ENCODE data around the gene KIF5A. TPM values are rescaled to one million over a fixed set of nuclear protein-coding genes. Genes with fewer than 3 reads are reported as not detected.

KIF5A gene
- total and polyA plus RNA-seq, 5 donors from 2014 or later = 0.05 to 0.72 (median 0.06) TPM; not detected in 2

DNA sequence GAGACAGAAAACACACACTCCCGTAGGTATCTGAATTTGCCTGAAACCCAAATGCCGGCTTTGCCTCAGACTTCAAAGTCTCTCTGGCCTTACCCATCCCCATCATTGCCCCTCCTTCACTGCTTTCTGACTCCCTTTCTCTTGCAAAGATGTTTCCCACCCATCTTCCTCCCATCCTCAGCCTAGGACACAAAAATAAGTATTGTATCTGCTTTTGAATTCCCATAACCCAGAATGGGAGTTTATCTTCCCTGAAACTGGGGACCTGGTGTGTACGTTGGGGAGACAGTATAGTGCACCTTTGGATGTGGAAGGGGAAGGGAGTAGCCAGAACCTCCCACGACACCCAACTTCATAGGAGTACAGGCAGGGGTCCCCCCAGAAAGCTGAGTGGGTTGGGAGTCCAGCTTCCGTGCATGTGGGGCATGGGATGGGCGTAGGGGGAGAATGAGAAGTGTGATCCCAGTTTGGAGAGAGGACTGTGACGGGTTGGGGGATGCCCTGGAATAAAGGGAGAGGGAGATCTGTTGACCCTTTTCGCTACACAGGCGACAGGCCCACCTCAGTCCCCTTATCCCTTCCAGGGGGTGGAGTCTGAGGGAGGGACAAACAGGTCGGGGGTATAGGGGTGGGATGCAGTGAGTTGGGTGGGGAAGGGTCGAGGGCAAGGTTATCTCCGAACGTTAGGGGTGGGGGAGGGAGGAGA is 488 bp upstream of the KIF5A start:
- no peak for DNase-seq
- Histone ChIP-seq H3K36me3 (ENCODE audit: control insufficient read depth, insufficient read depth, low read length) (peaks cover 2% of the 10 kb centered on the region), H3K9me3 (ENCODE audit: control insufficient read depth in 2 of 2, low read length in 2 of 2) (no peaks in the 10 kb centered on the region), H3K4me3 (ENCODE audit: low read depth, low read length) (no peak overlapping the region), H3K27ac (ENCODE audit: insufficient read depth, low read length, poor library complexity, severe bottlenecking) (no peak overlapping the region), H3K4me1 (ENCODE audit: control insufficient read depth, insufficient read depth, low read length, poor library complexity, severe bottlenecking) (peaks cover 28% of the 10 kb centered on the region), H3K27me3 (ENCODE audit: control insufficient read depth, insufficient read depth, low read length) (peaks cover 6% of the 10 kb centered on the region)
- H3K4me3 Mint-ChIP-seq = peak overlapping the region; percentile 61 to 96 (median 70)
- H3K9me3 Mint-ChIP-seq = no peaks in the 10 kb centered on the region
- ATAC-seq (ENCODE audit: low read depth in 2 of 2) = no peak
- peaks cover 46% of the 10 kb centered on the region for H3K27me3 Mint-ChIP-seq
- no peak overlapping the region for H3K27ac Mint-ChIP-seq
- no peaks in the 10 kb centered on the region for H3K36me3 Mint-ChIP-seq
- H3K4me1 Mint-ChIP-seq = peaks cover 22 to 44% (median 33%) of the 10 kb centered on the region in 4 donors

DNA sequence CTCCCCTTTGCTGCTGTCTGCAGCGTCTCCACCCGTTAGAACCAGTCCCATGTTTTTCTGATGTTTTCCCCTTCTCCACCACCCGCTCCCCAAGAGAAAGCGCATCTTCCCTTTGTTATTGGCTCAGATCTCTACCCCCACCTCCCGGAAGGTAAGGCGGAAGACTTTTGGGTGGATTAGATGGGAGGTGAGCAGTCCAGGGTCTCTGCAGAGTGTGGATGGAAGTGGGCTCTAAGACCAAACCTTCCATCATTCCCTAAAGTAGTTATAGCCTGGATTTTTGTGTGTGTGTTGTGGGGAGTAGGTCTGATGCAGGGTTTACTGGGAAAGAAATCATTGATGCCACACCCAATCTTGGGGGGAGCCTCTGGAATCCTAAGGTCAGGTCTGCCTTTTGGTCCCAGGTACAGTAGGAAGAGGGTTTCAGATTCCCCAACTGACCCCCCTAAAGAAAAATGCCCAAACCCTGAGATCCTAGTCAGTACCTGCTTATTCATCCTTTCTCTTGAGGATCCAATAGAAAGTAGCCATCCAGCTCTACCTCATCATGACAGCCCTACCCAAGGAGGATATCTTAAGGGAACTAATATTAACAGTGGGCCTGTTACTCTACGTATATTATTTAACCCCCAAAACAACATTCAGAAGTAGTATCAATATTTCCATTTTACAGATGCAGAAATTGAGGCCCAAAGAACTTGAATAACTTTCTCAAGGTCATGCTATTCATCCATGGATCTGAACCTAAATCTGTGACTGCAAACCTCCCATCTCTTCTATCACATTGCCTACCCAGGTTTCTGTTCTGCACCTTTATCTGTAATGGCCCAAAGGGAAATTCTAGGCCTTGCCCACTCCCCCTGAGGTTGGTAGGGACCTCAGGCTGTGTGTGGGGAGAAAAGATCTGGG is 1.1 kb downstream of the KIF5A start:
- H3K27ac Mint-ChIP-seq = peak overlapping the region in 1 of 3 donors; percentile 52
- H3K27me3 Mint-ChIP-seq = peaks cover 49% of the 10 kb centered on the region
- Histone ChIP-seq H3K27ac (ENCODE audit: insufficient read depth, low read length, poor library complexity, severe bottlenecking) (no peak overlapping the region), H3K36me3 (ENCODE audit: control insufficient read depth, insufficient read depth, low read length) (no peaks in the 10 kb centered on the region), H3K4me3 (ENCODE audit: low read depth, low read length) (no peak overlapping the region), H3K4me1 (ENCODE audit: control insufficient read depth, insufficient read depth, low read length, poor library complexity, severe bottlenecking) (peaks cover 24% of the 10 kb centered on the region), H3K27me3 (ENCODE audit: control insufficient read depth, insufficient read depth, low read length) (peaks cover 6% of the 10 kb centered on the region), H3K9me3 (ENCODE audit: control insufficient read depth in 2 of 2, low read length in 2 of 2) (no peaks in the 10 kb centered on the region)
- ATAC-seq (ENCODE audit: low read depth in 2 of 2) = no peak
- H3K36me3 Mint-ChIP-seq = no peaks in the 10 kb centered on the region
- H3K4me1 Mint-ChIP-seq = peaks cover 12 to 30% (median 21%) of the 10 kb centered on the region in 4 donors
- H3K9me3 Mint-ChIP-seq = no peaks in the 10 kb centered on the region
- no peak for DNase-seq
- peak overlapping the region; percentile 46 to 96 (median 72) for H3K4me3 Mint-ChIP-seq

DNA sequence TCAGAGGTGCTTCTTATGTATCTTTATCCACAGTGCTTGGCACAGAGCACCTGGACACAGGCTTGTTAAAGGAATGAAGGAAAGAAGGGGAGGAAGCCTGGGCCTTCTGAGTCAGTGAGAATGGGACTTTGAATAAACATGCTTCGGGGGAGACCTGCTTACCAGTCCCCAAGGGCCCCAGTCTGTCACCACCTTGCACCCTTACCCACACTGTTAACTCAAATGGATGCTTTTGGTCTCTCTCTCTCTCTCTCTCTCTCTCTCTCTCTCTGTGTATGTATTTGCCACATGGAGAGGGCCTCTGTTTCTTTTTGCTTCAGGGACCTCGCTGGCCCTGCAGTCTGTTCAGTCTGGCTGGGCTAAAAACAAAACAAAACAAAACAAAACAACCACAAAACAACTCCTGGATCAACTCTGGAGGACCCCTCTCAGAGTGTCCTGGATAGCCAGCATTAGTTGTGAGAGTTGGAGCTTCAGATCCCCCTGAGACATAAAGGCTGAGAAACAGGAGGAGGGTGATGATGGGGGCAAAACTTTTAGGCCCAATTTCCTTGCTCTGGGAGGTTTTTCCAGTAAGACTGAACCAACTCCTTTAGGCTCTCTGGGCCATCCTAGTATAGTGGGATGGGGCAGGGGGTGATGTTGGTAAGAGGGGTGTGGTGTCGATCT is 1.9 kb downstream of the KIF5A start:
- Mint-ChIP-seq H3K36me3 (no peaks in the 10 kb centered on the region), H3K4me1 (peaks cover 7 to 23% (median 15%) of the 10 kb centered on the region in 4 donors), H3K27me3 (peaks cover 49% of the 10 kb centered on the region), H3K9me3 (no peaks in the 10 kb centered on the region), H3K4me3 (peak overlapping the region in 3 of 4 donors; percentile 46 to 96 (median 79)), H3K27ac (no peak overlapping the region)
- Histone ChIP-seq H3K4me1 (ENCODE audit: control insufficient read depth, insufficient read depth, low read length, poor library complexity, severe bottlenecking) (peaks cover 16% of the 10 kb centered on the region), H3K27me3 (ENCODE audit: control insufficient read depth, insufficient read depth, low read length) (peaks cover 6% of the 10 kb centered on the region), H3K36me3 (ENCODE audit: control insufficient read depth, insufficient read depth, low read length) (no peaks in the 10 kb centered on the region), H3K27ac (ENCODE audit: insufficient read depth, low read length, poor library complexity, severe bottlenecking) (no peak overlapping the region), H3K4me3 (ENCODE audit: low read depth, low read length) (no peak overlapping the region), H3K9me3 (ENCODE audit: control insufficient read depth in 2 of 2, low read length in 2 of 2) (no peaks in the 10 kb centered on the region)
- DNase-seq (no peak), ATAC-seq (ENCODE audit: low read depth in 2 of 2) (no peak)

DNA sequence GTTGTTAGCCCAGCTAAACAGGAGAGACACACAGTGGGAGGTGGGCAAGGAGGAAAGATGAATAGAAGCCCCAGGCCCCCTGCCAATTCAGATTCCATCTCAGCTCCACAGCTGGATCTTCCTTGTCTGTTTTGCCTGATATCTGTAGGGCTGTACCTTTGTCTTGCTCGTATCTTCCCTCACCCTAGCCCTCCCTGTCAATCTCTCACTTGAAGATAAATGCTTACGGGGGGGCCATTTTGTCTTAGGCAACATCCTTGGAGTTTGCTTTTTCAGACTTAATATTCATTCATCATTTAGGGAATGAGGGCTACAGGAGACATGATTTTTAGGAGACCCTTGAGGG is 2.4 kb downstream of the KIF5A start:
- ATAC-seq (ENCODE audit: low read depth in 2 of 2) (no peak), DNase-seq (no peak)
- Histone ChIP-seq H3K9me3 (ENCODE audit: control insufficient read depth in 2 of 2, low read length in 2 of 2) (no peaks in the 10 kb centered on the region), H3K36me3 (ENCODE audit: control insufficient read depth, insufficient read depth, low read length) (no peaks in the 10 kb centered on the region), H3K4me1 (ENCODE audit: control insufficient read depth, insufficient read depth, low read length, poor library complexity, severe bottlenecking) (peaks cover 15% of the 10 kb centered on the region), H3K27me3 (ENCODE audit: control insufficient read depth, insufficient read depth, low read length) (peaks cover 6% of the 10 kb centered on the region), H3K27ac (ENCODE audit: insufficient read depth, low read length, poor library complexity, severe bottlenecking) (no peak overlapping the region), H3K4me3 (ENCODE audit: low read depth, low read length) (no peak overlapping the region)
- no peaks in the 10 kb centered on the region for H3K9me3 Mint-ChIP-seq
- H3K4me3 Mint-ChIP-seq = no peak overlapping the region
- H3K4me1 Mint-ChIP-seq = peaks cover 5 to 19% (median 12%) of the 10 kb centered on the region in 4 donors
- H3K36me3 Mint-ChIP-seq = no peaks in the 10 kb centered on the region
- peaks cover 44% of the 10 kb centered on the region for H3K27me3 Mint-ChIP-seq
- no peak overlapping the region for H3K27ac Mint-ChIP-seq

DNA sequence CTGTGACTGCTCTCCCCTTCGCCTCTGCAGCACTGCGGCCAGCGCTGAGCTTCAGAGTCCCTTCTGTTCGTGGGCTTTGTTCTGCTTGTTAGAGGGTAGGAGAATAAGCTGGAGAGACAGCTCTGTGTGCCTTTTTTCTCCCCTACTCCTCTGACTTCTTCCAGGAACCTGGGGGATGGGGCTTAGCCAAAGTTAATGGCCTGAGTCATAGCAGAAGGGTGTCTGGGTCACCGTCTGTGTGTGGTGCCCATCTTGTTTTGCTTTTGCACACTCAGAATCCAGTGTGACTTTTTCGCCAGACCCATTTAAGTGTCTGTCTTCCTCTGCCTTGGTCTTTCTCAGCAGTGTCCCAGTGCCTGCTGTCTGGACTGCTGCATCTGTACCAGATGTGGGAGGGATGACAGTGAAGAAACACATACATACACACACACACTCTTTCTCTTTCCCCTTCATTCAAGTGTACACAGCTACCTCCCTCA is 3.0 kb downstream of the KIF5A start:
- Histone ChIP-seq H3K27me3 (ENCODE audit: control insufficient read depth, insufficient read depth, low read length) (peaks cover 6% of the 10 kb centered on the region), H3K4me1 (ENCODE audit: control insufficient read depth, insufficient read depth, low read length, poor library complexity, severe bottlenecking) (peaks cover 12% of the 10 kb centered on the region), H3K36me3 (ENCODE audit: control insufficient read depth, insufficient read depth, low read length) (no peaks in the 10 kb centered on the region), H3K27ac (ENCODE audit: insufficient read depth, low read length, poor library complexity, severe bottlenecking) (no peak overlapping the region), H3K9me3 (ENCODE audit: control insufficient read depth in 2 of 2, low read length in 2 of 2) (no peaks in the 10 kb centered on the region), H3K4me3 (ENCODE audit: low read depth, low read length) (no peak overlapping the region)
- no peak overlapping the region for H3K27ac Mint-ChIP-seq
- H3K9me3 Mint-ChIP-seq = no peaks in the 10 kb centered on the region
- peaks cover 41% of the 10 kb centered on the region for H3K27me3 Mint-ChIP-seq
- H3K36me3 Mint-ChIP-seq = no peaks in the 10 kb centered on the region
- no peak for ATAC-seq (ENCODE audit: low read depth in 2 of 2)
- no peak overlapping the region for H3K4me3 Mint-ChIP-seq
- no peak for DNase-seq
- H3K4me1 Mint-ChIP-seq = peaks cover 0 to 14% (median 8%) of the 10 kb centered on the region in 4 donors

DNA sequence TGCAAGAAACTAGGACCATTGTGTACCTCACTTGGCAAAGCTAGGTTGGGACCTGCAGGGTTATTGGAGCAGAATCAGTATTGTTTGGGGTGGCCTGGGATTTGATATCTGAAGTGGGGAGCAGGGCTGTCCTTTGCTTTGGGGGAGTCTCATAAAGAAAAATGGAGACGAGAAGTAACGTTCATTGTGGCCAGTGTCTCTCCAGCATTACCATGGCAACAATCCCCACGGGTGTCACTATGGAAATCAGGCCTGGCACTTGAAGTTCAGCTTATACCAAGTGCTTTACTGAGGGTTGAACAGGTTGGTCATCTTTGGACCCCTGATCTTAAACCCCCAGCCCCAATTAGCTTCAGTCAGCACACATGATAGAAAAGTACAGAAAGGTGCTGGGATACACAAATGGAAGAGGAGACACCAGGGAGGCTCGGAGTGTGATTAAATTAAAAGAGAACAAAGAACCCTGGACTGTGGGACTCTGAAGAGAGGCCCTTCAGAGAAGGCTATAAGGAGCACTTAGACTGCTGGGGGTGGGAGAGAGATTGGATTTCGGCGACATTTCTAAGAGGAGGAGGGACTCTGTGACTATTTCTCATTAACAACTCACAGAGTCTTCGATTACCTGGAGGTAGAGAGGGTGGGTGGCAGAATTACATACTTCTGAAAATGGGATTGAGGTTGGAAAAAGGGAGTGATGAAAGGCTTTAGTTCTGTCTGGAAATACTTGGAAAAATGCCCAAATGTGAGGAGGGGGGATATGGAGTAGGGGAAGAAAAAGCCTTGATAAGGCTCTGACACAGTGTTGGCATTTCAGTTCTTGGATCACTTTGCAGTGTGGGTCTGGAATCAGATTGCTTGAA is 3.7 kb downstream of the KIF5A start:
- Mint-ChIP-seq H3K27ac (peak overlapping the region in 1 of 3 donors; percentile 50), H3K36me3 (no peaks in the 10 kb centered on the region), H3K4me1 (peaks cover 0 to 14% (median 7%) of the 10 kb centered on the region in 4 donors), H3K9me3 (no peaks in the 10 kb centered on the region), H3K27me3 (peaks cover 39% of the 10 kb centered on the region), H3K4me3 (no peak overlapping the region)
- DNase-seq (no peak), ATAC-seq (ENCODE audit: low read depth in 2 of 2) (no peak)
- Histone ChIP-seq H3K27me3 (ENCODE audit: control insufficient read depth, insufficient read depth, low read length) (peaks cover 4% of the 10 kb centered on the region), H3K9me3 (ENCODE audit: control insufficient read depth in 2 of 2, low read length in 2 of 2) (no peaks in the 10 kb centered on the region), H3K4me3 (ENCODE audit: low read depth, low read length) (no peak overlapping the region), H3K4me1 (ENCODE audit: control insufficient read depth, insufficient read depth, low read length, poor library complexity, severe bottlenecking) (peaks cover 12% of the 10 kb centered on the region), H3K36me3 (ENCODE audit: control insufficient read depth, insufficient read depth, low read length) (no peaks in the 10 kb centered on the region), H3K27ac (ENCODE audit: insufficient read depth, low read length, poor library complexity, severe bottlenecking) (no peak overlapping the region)

DNA sequence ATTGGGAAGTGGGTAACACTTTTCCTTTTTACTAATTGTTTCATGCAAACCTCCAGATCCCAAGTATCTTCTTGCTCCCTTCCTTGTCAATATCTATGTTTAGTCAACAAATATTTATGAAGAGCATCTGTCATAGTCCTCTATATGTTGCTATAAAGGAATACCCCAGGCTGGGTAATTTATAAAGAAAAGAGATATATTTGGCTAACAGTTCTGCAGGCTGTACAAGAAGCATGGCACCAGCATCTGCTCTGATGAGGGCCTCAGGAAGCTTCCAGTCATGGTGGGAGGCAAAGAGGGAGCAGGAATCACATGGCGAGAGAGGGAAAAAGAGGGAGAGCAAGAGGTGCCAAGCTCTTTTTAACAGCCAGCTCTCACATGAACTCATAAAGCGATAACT is 4.6 kb downstream of the KIF5A start:
- no peak overlapping the region for H3K27ac Mint-ChIP-seq
- DNase-seq = no peak
- no peaks in the 10 kb centered on the region for H3K36me3 Mint-ChIP-seq
- Histone ChIP-seq H3K36me3 (ENCODE audit: control insufficient read depth, insufficient read depth, low read length) (no peaks in the 10 kb centered on the region), H3K4me3 (ENCODE audit: low read depth, low read length) (no peak overlapping the region), H3K27ac (ENCODE audit: insufficient read depth, low read length, poor library complexity, severe bottlenecking) (no peak overlapping the region), H3K27me3 (ENCODE audit: control insufficient read depth, insufficient read depth, low read length) (peaks cover 2% of the 10 kb centered on the region), H3K4me1 (ENCODE audit: control insufficient read depth, insufficient read depth, low read length, poor library complexity, severe bottlenecking) (peaks cover 10% of the 10 kb centered on the region), H3K9me3 (ENCODE audit: control insufficient read depth in 2 of 2, low read length in 2 of 2) (no peaks in the 10 kb centered on the region)
- no peak for ATAC-seq (ENCODE audit: low read depth in 2 of 2)
- H3K9me3 Mint-ChIP-seq = no peaks in the 10 kb centered on the region
- peaks cover 30% of the 10 kb centered on the region for H3K27me3 Mint-ChIP-seq
- H3K4me3 Mint-ChIP-seq = no peak overlapping the region
- H3K4me1 Mint-ChIP-seq = peaks cover 0 to 10% (median 3%) of the 10 kb centered on the region in 4 donors
